Measurements from ENCODE around the gene PIGR. TPM values are rescaled to one million over a fixed set of nuclear protein-coding genes. Genes with fewer than 3 reads are reported as not detected.

The PIGR gene
- polyA plus RNA-seq, 1 donor (not counting 4 experiments of a cell fraction or from before 2014, with no cell fraction given): 0.01 TPM

DNA sequence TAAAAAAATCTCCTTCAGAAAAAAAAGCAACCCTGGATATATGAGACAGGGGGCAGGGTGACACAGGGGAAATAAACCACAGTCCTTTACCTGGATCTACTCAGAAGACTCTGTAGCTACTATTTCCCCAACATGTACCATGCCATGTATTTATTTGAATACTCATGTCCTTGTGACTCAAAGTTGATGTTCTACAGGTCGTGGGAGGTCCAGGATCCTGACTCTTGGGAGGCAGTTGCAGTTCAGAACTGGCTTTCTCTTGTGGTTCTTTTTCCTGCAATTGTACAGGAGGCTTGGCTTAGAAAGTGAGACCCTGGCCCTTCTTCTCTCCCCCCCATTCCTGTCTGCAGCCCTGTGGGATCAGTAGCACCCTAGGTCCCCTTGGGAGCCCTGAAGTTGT lies 54.9 kb downstream of the PIGR start:
- H3K4me2 ChIP-seq (ENCODE audit: control insufficient read depth, extremely low read depth, insufficient read depth, low read depth, low read length): no peak overlapping the region
- H3K9me1 ChIP-seq (ENCODE audit: control insufficient read depth, extremely low read depth, insufficient read depth, low read length): no peaks in the 10 kb centered on the region
- dilution Hi-C loops (cut with MboI; ENCODE audit: extremely low pct_ligation_motif_present, low sequenced_read_pairs): no loop called here
- no peaks in the 10 kb centered on the region for H3K36me3 ChIP-seq (ENCODE audit: control insufficient read depth in 2 of 2, extremely low read depth in 1 of 2, insufficient read depth in 2 of 2, low read length in 2 of 2)
- peak overlapping the region; percentile 100 for H3K27ac ChIP-seq (ENCODE audit: control insufficient read depth, insufficient read depth, low read length)
- H4K20me1 ChIP-seq (ENCODE audit: control insufficient read depth, extremely low read depth, insufficient read depth, low read length): no peaks in the 10 kb centered on the region
- peaks cover 81% of the 10 kb centered on the region for H3K4me1 ChIP-seq (ENCODE audit: control insufficient read depth, extremely low read depth, insufficient read depth, low read length)
- H3K79me2 ChIP-seq (ENCODE audit: control insufficient read depth, insufficient read depth, low read length): no peaks in the 10 kb centered on the region
- H3K27me3 ChIP-seq (ENCODE audit: control insufficient read depth, extremely low read depth, insufficient read depth, low read length): no peaks in the 10 kb centered on the region
- no peak overlapping the region for H2AFZ ChIP-seq (ENCODE audit: control insufficient read depth, low read length)
- no peak for DNase-seq (ENCODE audit: low read depth, low spot score)
- no peak overlapping the region for H3K4me3 ChIP-seq (ENCODE audit: control insufficient read depth in 2 of 3, extremely low read depth in 1 of 3, insufficient read depth in 2 of 3, low read depth in 1 of 3, low read length in 3 of 3)
- peak; percentile 69 for FAIRE-seq
- H3K9me3 ChIP-seq (ENCODE audit: control insufficient read depth, low read depth, low read length): no peaks in the 10 kb centered on the region
- TF ChIP-seq EZH2 (IDR thresholded peaks at IDR 0.05; ENCODE audit: low read length) (no peak), CTCF (optimal IDR thresholded peaks at IDR 0.05 in 1 of 3, IDR thresholded peaks at IDR 0.05 in 1 of 3, conservative IDR thresholded peaks at IDR 0.05 in 1 of 3; ENCODE audit: extremely low read depth in 1 of 3, insufficient read depth in 2 of 3, low read length in 3 of 3) (no peak)
- H3K9ac ChIP-seq (ENCODE audit: control insufficient read depth, extremely low read depth, insufficient read depth, low read length): peak overlapping the region; percentile 92

DNA sequence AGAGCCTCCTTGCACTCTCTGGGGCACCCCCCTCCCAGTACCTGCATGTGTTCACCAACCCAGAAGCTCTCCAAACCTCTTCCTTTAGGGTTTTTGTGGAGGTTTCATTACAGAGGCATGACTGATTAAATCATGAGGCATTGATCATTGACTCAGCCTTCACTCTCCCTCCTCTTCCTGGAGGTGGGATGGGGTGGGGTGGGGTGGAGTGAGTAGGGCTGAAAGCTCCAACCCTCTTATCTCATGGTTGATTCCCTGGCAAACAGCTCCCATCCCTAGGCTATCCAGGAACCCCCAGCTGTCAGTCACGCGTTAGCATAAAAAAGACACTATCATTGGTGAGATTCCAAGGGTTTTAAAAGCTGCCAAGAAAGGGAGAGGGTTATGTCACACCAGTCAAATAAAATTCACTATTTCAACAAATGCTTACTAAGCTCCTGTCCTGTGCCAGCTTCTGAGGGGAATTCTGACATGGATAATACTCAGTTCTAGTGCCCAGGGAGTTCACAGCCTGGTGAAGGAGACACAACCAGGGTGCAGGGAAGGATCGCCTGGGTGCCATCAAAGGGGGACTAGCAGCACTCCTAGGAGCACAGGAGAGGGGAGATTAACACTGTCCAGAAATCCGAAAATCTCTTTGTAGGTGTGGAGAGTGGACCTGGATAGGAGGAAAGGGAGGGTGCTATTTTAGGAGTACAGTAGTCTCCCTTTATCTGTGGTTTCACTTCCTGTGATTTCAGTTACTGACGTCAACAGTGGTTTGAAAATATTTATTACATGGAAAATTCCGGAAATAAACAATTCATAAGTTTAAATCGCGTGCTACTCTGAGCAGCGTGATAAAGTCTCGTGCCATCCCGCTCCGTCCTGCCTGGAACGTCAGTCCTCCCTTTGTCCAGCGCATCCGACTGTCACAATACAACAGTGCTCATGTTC lies 55.9 kb downstream of the PIGR start:
- FAIRE-seq (peak; percentile 83), DNase-seq (ENCODE audit: low read depth, low spot score) (no peak)
- dilution Hi-C loops (cut with MboI; ENCODE audit: extremely low pct_ligation_motif_present, low sequenced_read_pairs): no loop called here
- no peaks in the 10 kb centered on the region for H4K20me1 ChIP-seq (ENCODE audit: control insufficient read depth, extremely low read depth, insufficient read depth, low read length)
- peak overlapping the region; percentile 89 for H3K4me2 ChIP-seq (ENCODE audit: control insufficient read depth, extremely low read depth, insufficient read depth, low read depth, low read length)
- no peaks in the 10 kb centered on the region for H3K9me3 ChIP-seq (ENCODE audit: control insufficient read depth, low read depth, low read length)
- no peaks in the 10 kb centered on the region for H3K27me3 ChIP-seq (ENCODE audit: control insufficient read depth, extremely low read depth, insufficient read depth, low read length)
- H3K36me3 ChIP-seq (ENCODE audit: control insufficient read depth in 2 of 2, extremely low read depth in 1 of 2, insufficient read depth in 2 of 2, low read length in 2 of 2): no peaks in the 10 kb centered on the region
- H2AFZ ChIP-seq (ENCODE audit: control insufficient read depth, low read length): no peak overlapping the region
- H3K27ac ChIP-seq (ENCODE audit: control insufficient read depth, insufficient read depth, low read length): peak overlapping the region; percentile 100
- peaks cover 78% of the 10 kb centered on the region for H3K4me1 ChIP-seq (ENCODE audit: control insufficient read depth, extremely low read depth, insufficient read depth, low read length)
- H3K9me1 ChIP-seq (ENCODE audit: control insufficient read depth, extremely low read depth, insufficient read depth, low read length): no peaks in the 10 kb centered on the region
- peak overlapping the region in 2 of 3 experiments; percentile 40 to 56 for H3K4me3 ChIP-seq (ENCODE audit: control insufficient read depth in 2 of 3, extremely low read depth in 1 of 3, insufficient read depth in 2 of 3, low read depth in 1 of 3, low read length in 3 of 3)
- no peaks in the 10 kb centered on the region for H3K79me2 ChIP-seq (ENCODE audit: control insufficient read depth, insufficient read depth, low read length)
- H3K9ac ChIP-seq (ENCODE audit: control insufficient read depth, extremely low read depth, insufficient read depth, low read length): peak overlapping the region; percentile 92
- TF ChIP-seq CTCF (optimal IDR thresholded peaks at IDR 0.05 in 1 of 3, IDR thresholded peaks at IDR 0.05 in 1 of 3, conservative IDR thresholded peaks at IDR 0.05 in 1 of 3; ENCODE audit: extremely low read depth in 1 of 3, insufficient read depth in 2 of 3, low read length in 3 of 3) (no peak), EZH2 (IDR thresholded peaks at IDR 0.05; ENCODE audit: low read length) (no peak)

All from keratinocyte (primary cell).